Measurements from ENCODE around the gene ARHGEF38. TPM values are rescaled to one million over a fixed set of nuclear protein-coding genes. Genes with fewer than 3 reads are reported as not detected.

ARHGEF38 gene
- total RNA-seq, 2 donors from 2014 or later, result not detected

DNA sequence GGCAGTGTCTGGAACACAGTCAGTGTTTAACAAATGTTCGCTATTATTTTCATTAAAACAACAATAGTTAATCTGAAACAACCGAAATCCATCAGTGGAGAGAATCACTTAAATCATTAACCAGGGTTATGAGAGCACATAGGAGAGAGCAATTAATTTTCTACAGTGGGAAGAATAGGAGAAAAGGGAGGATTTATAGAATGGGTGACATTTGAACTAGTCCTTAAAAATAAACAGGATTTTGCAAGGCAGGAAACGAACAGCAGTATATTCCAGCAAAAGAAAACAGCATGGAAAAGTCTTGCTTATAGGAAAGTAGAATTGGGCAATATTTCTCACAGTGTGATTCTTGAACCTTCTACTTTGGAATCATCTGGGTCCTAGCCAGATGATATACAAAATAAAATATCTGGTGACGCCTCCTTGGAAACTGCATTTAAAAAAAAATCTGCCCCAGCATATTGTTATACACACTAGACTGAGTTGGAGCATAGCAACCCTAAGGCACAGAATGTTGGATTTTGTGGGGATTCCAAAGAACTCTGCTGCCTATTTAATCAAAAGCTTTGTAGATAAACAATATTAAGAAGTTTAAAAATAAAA, 100.0 kb downstream of the ARHGEF38 start:
- no peaks in the 10 kb centered on the region for H3K9me3 Mint-ChIP-seq
- ATAC-seq (replicated peaks in 1 of 2) (no peak), DNase-seq (no peak)
- H3K27me3 Mint-ChIP-seq (ENCODE audit: low read depth), result peaks cover 19% of the 10 kb centered on the region
- H3K4me1 Mint-ChIP-seq (ENCODE audit: low read depth), result no peaks in the 10 kb centered on the region
- no peaks in the 10 kb centered on the region for H3K36me3 Mint-ChIP-seq (ENCODE audit: insufficient read depth in 2 of 2)
- no peak overlapping the region for H3K4me3 Mint-ChIP-seq
- H3K27ac Mint-ChIP-seq, result no peak overlapping the region

DNA sequence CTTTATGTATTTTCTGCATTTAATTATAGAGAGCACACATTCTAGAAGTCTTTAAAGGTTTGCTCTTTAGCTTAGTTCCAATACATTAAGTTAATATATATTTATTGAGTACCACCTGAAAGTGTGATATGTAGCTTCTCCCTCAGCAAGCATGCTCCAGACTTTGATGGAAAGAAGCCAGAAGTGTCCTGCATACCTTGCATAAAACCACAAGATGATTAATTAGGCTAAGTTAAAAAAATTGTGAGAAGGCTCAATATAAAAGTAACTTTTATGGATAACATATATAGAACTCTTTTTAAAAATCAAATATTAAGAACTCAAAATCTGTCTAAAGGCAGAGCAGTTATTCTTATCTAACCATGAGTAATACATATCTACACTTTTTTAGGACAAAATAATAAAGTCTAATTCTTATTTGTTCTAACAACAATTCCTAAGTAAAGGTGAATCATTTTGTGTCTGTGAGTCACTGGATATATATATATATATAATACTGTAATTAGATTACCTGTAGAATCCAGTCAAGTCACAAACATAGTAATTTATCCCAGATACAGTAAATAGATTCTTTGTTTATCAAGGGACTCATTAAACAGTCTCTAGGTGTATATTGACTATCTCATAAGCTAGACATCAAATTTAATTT, 104.8 kb downstream of the ARHGEF38 start:
- H3K27me3 Mint-ChIP-seq (ENCODE audit: low read depth), result peaks cover 9% of the 10 kb centered on the region
- no peak overlapping the region for H3K4me3 Mint-ChIP-seq
- H3K36me3 Mint-ChIP-seq (ENCODE audit: insufficient read depth in 2 of 2), result no peaks in the 10 kb centered on the region
- H3K9me3 Mint-ChIP-seq, result no peaks in the 10 kb centered on the region
- ATAC-seq (replicated peaks in 1 of 2) (no peak), DNase-seq (no peak)
- no peaks in the 10 kb centered on the region for H3K4me1 Mint-ChIP-seq (ENCODE audit: low read depth)
- no peak overlapping the region for H3K27ac Mint-ChIP-seq

DNA sequence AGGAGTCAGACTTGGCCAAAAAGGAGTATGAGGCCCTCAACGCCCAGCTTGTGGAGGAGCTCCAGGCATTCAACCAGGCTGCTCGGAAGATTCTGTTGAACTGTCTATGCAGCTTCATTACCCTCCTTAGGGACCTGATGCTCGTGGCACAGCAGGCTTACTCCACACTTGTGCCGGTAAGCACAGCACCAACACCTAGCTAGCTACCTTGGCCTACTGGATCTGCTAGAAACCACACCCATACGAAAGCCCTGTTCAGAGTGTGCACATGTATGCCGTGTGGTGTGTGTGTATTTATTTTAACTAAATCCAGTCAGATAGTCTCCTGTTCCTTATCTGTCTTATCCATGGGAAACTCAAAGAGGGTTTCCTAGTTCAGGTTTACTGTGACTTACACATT, 106.8 kb downstream of the ARHGEF38 start:
- ATAC-seq (replicated peaks in 1 of 2) (no peak), DNase-seq (no peak)
- H3K9me3 Mint-ChIP-seq, result no peaks in the 10 kb centered on the region
- no peak overlapping the region for H3K4me3 Mint-ChIP-seq
- H3K36me3 Mint-ChIP-seq (ENCODE audit: insufficient read depth in 2 of 2), result no peaks in the 10 kb centered on the region
- no peaks in the 10 kb centered on the region for H3K4me1 Mint-ChIP-seq (ENCODE audit: low read depth)
- H3K27ac Mint-ChIP-seq, result no peak overlapping the region
- H3K27me3 Mint-ChIP-seq (ENCODE audit: low read depth), result peaks cover 6% of the 10 kb centered on the region

DNA sequence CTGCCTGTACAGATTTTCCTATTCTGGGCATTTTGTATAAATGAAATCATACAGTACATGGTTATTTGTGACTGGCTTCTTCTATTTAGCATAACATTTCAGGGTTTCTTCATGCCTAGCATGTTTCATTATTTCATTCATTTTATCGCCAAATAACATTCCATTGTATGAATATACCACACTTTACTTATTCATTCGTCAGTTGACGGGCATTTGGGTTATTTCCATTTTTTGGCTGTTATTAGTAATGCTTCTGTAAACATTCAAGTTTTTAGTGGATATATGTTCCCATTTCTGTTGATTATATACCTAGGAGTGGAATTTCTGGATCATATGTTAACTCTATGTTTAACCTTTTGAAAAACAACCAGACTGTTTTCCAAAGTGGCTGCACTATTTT, 108.6 kb downstream of the ARHGEF38 start:
- Mint-ChIP-seq H3K9me3 (no peaks in the 10 kb centered on the region), H3K4me3 (no peak overlapping the region)

DNA sequence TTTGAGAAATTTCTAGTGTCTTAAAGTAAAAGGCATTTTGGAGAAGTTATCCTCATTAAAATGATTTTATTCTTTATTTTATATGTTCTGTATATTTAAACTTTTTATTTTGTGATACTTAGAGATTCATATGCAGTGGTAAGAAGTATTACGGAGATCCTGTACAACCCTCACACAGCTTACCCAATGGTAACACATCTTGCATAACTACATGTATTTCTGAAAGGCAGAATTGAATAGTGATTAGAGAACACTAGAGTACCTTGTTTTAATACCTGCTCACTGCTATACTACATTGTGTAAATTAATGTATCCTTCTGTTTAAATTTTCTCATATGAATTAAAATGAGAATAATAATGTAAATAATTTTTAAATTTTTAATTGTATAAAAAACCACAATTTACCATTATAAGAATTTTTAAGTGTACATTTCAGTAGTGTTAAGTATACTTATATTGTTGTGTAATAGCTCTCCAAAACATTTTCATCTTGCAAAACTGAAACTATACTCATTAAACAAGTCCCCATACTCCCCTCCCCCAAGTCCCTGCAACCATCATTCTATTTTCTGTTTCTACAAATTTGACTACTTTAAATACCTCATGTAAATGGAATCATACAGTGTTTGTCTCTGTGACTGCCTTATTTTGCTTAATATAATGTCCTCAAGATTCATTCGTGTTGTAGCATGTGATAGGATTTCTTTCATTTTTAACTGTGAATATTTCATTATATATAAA, 110.7 kb downstream of the ARHGEF38 start:
- no peak overlapping the region for H3K27ac Mint-ChIP-seq
- H3K9me3 Mint-ChIP-seq, result no peaks in the 10 kb centered on the region
- no peaks in the 10 kb centered on the region for H3K4me1 Mint-ChIP-seq (ENCODE audit: low read depth)
- ATAC-seq (replicated peaks in 1 of 2), result no peak
- H3K36me3 Mint-ChIP-seq (ENCODE audit: insufficient read depth in 2 of 2), result no peaks in the 10 kb centered on the region
- peaks cover 8% of the 10 kb centered on the region for H3K27me3 Mint-ChIP-seq (ENCODE audit: low read depth)
- DNase-seq, result no peak
- H3K4me3 Mint-ChIP-seq, result no peak overlapping the region

More for the DNA sequence above, 108.6 kb downstream of the ARHGEF38 start:
- H3K27me3 Mint-ChIP-seq (ENCODE audit: low read depth), result peaks cover 8% of the 10 kb centered on the region
- no peak overlapping the region for H3K27ac Mint-ChIP-seq
- DNase-seq (no peak), ATAC-seq (replicated peaks in 1 of 2) (no peak)
- H3K36me3 Mint-ChIP-seq (ENCODE audit: insufficient read depth in 2 of 2), result no peaks in the 10 kb centered on the region
- no peaks in the 10 kb centered on the region for H3K4me1 Mint-ChIP-seq (ENCODE audit: low read depth)

DNA sequence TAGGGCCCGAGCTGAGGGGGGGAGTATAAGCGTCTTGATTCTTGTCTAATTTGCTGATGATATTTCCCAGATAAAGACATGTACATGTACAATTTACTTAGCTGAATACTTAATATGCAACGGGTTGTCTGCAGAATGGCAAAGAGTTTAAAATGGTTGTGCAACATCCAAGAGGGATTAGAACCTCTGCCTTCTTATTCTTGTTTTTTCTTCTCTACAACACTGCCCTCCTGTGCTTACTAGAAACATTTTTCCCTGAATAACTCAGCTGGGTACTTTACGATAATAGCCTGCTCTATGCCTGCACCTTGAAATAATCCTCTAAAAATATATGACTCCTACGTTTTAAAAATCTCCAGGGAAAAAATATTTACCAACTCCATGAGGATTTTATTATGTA, 114.3 kb downstream of the ARHGEF38 start:
- no peak overlapping the region for H3K27ac Mint-ChIP-seq
- no peaks in the 10 kb centered on the region for H3K9me3 Mint-ChIP-seq
- peaks cover 8% of the 10 kb centered on the region for H3K27me3 Mint-ChIP-seq (ENCODE audit: low read depth)
- no peak overlapping the region for H3K4me3 Mint-ChIP-seq
- ATAC-seq (replicated peaks in 1 of 2) (no peak), DNase-seq (no peak)
- H3K36me3 Mint-ChIP-seq (ENCODE audit: insufficient read depth in 2 of 2), result no peaks in the 10 kb centered on the region
- no peaks in the 10 kb centered on the region for H3K4me1 Mint-ChIP-seq (ENCODE audit: low read depth)

DNA sequence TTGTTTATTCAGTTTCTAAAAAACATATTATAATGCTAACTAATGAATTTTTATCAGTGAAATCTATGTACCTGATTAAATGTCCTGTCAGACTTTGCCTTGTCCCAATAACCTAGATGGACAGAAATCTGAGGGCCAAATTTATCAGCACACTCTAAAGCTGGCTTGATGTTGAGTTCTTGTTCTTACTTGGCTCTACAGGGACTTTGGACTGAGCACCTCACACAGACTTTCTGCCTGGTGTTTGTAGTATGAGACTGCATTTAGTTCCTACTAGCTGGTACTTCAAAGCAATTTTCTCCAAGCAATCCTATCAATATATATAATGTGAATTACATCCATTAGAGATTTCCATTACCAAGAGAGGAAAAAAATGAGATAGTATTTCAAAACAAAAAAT, 118.3 kb downstream of the ARHGEF38 start:
- ATAC-seq (replicated peaks in 1 of 2), result no peak
- Mint-ChIP-seq H3K27me3 (ENCODE audit: low read depth) (no peaks in the 10 kb centered on the region), H3K4me3 (no peak overlapping the region), H3K36me3 (ENCODE audit: insufficient read depth in 2 of 2) (no peaks in the 10 kb centered on the region), H3K27ac (no peak overlapping the region), H3K9me3 (no peaks in the 10 kb centered on the region), H3K4me1 (ENCODE audit: low read depth) (no peaks in the 10 kb centered on the region)
- DNase-seq, result no peak

DNA sequence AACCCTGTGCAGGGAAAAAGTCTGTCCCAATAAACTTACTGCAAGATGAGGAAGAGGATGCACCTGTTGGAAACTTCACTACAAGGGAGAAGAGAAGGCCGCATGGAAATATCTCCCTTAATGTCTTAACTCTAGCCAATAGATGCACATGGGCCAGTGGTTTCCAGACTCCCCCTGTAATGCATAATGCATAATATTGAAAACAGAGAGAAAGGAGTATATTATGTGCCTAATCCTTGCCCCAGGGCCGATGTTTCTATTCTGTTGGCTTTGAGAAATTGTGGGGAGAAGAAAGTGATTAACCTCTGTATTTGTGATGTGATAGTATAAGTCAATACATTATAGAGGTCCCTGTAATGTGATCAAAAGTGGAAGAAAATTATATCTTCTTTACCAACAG, 118.9 kb downstream of the ARHGEF38 start:
- ATAC-seq (replicated peaks in 1 of 2) (no peak), DNase-seq (no peak)
- Mint-ChIP-seq H3K4me1 (ENCODE audit: low read depth) (no peaks in the 10 kb centered on the region), H3K27ac (no peak overlapping the region), H3K27me3 (ENCODE audit: low read depth) (no peaks in the 10 kb centered on the region), H3K9me3 (no peaks in the 10 kb centered on the region), H3K36me3 (ENCODE audit: insufficient read depth in 2 of 2) (no peaks in the 10 kb centered on the region), H3K4me3 (no peak overlapping the region)

DNA sequence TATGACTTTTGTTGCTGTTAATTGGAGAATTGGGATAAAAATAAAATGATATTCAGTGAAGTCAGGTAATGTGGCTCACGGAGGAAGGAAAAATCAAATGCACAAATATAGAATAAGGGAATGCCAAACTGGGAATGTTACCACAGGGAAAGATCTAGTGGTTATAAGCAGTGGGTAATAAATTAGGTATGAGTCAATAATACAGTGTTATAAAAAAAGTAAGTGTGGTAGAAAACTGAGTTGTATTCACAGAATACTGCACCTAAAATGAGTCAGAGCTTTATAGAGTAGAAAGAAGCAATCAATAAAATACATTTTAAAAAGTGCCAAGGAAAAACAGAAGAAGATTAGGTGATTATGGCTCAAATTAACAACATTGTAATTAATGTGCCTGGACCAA, 121.6 kb downstream of the ARHGEF38 start:
- DNase-seq, result no peak
- no peaks in the 10 kb centered on the region for H3K27me3 Mint-ChIP-seq (ENCODE audit: low read depth)
- H3K27ac Mint-ChIP-seq, result no peak overlapping the region
- H3K36me3 Mint-ChIP-seq (ENCODE audit: insufficient read depth in 2 of 2), result no peaks in the 10 kb centered on the region
- no peak for ATAC-seq (replicated peaks in 1 of 2)
- no peaks in the 10 kb centered on the region for H3K4me1 Mint-ChIP-seq (ENCODE audit: low read depth)
- no peaks in the 10 kb centered on the region for H3K9me3 Mint-ChIP-seq
- no peak overlapping the region for H3K4me3 Mint-ChIP-seq

DNA sequence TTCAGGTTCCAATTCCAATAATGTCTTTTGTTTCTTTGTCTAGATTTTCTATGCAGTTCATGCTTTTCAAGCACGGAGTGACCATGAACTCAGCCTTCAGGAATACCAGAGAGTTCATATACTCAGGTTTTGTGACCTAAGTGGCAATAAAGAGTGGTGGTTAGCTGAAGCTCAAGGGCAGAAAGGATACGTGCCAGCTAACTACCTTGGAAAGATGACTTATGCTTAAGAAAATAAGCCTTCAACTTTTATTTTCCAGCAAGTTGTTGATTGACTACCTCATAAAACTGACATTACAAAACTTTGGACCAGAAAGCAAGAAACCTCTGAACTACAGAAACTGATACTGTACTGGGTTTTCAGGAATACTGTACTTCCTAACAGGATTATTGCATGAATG, 125.3 kb downstream of the ARHGEF38 start:
- H3K4me1 Mint-ChIP-seq (ENCODE audit: low read depth), result no peaks in the 10 kb centered on the region
- no peak overlapping the region for H3K27ac Mint-ChIP-seq
- H3K36me3 Mint-ChIP-seq (ENCODE audit: insufficient read depth in 2 of 2), result peaks cover 0 to 8% of the 10 kb centered on the region in 2 donors
- DNase-seq (no peak), ATAC-seq (replicated peaks in 1 of 2) (no peak)
- no peak overlapping the region for H3K4me3 Mint-ChIP-seq
- no peaks in the 10 kb centered on the region for H3K9me3 Mint-ChIP-seq
- no peaks in the 10 kb centered on the region for H3K27me3 Mint-ChIP-seq (ENCODE audit: low read depth)

DNA sequence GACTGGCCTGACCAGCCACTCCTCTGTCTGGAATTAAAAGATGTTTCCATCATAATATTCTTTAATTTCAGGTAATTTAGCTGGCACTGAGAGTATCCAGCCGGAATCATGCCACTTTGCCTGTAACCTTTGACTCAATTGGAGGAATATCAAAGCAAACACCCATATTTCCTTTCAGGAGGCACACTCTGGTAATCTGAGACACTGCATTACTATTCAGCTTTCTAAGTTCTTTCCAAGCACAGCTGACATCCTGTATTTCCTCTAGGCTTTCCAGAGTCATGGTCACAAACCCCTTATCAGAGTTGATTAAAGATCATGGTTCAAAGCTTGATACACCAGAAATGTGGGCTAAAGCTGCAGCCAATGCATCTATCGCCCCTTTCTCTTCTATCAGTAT, 126.8 kb downstream of the ARHGEF38 start:
- Mint-ChIP-seq H3K36me3 (ENCODE audit: insufficient read depth in 2 of 2) (peaks cover 0 to 8% of the 10 kb centered on the region in 2 donors), H3K27me3 (ENCODE audit: low read depth) (no peaks in the 10 kb centered on the region), H3K4me1 (ENCODE audit: low read depth) (no peaks in the 10 kb centered on the region), H3K27ac (no peak overlapping the region), H3K4me3 (no peak overlapping the region), H3K9me3 (no peaks in the 10 kb centered on the region)
- ATAC-seq (replicated peaks in 1 of 2) (no peak), DNase-seq (no peak)

DNA sequence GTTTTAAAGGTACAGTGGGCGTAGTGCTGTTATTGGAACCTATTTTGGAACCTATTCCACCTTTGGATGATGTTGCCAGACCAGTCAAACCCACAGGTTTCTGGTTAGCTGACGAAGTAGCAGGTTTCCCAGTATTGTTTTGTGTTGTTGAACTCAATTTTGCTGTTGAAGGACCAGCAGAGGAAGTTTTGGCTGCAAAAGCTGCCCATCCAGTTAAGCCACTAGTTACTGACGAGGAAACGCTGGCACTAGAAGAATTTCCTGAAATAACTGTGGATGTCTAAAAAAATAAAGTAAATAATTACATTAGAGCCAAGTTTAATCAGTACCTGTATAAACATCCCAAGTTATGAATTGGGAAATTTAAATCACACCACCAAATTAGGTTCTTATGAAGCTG, 130.6 kb downstream of the ARHGEF38 start:
- Mint-ChIP-seq H3K9me3 (no peaks in the 10 kb centered on the region), H3K4me1 (ENCODE audit: low read depth) (no peaks in the 10 kb centered on the region), H3K27me3 (ENCODE audit: low read depth) (no peaks in the 10 kb centered on the region), H3K36me3 (ENCODE audit: insufficient read depth in 2 of 2) (peaks cover 0 to 11% of the 10 kb centered on the region in 2 donors), H3K4me3 (no peak overlapping the region), H3K27ac (no peak overlapping the region)
- DNase-seq, result no peak
- no peak for ATAC-seq (replicated peaks in 1 of 2)

DNA sequence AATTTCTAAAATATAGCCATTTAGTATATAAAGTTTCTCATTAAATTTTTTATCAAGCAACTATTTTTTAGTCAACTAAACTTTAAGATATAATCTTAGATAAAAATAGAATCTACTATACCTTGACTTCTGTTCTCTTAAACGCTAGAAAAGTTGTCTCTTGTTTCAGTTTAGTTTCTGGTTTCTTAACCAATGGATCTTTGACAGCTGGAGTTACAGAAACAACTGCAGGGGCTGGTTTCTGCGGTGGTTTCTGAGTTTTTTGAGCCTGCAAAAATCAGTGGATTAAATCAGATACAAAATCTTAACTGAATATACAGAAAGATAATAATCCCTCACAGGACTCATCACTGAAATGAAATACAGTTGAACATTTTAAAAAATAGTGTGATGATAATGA, 134.2 kb downstream of the ARHGEF38 start:
- no peak overlapping the region for H3K4me3 Mint-ChIP-seq
- H3K36me3 Mint-ChIP-seq (ENCODE audit: insufficient read depth in 2 of 2), result peaks cover 1 to 20% of the 10 kb centered on the region in 2 donors
- DNase-seq, result no peak
- no peaks in the 10 kb centered on the region for H3K27me3 Mint-ChIP-seq (ENCODE audit: low read depth)
- no peak for ATAC-seq (replicated peaks in 1 of 2)
- no peak overlapping the region for H3K27ac Mint-ChIP-seq
- H3K4me1 Mint-ChIP-seq (ENCODE audit: low read depth), result no peaks in the 10 kb centered on the region
- H3K9me3 Mint-ChIP-seq, result no peaks in the 10 kb centered on the region

Measured in activated T-cell treated with anti-CD3 and anti-CD28 coated beads, Interleukin-2, amount 50 U/mL, for 72 hours (primary cell).